ENCODE results near the gene YDJC.
"Not testable (repeated sequence)": the region's sequence is repeated elsewhere in the genome, so short reads cannot be mapped to it uniquely, and the experiment has no call there.

Gene YDJC, protein sequence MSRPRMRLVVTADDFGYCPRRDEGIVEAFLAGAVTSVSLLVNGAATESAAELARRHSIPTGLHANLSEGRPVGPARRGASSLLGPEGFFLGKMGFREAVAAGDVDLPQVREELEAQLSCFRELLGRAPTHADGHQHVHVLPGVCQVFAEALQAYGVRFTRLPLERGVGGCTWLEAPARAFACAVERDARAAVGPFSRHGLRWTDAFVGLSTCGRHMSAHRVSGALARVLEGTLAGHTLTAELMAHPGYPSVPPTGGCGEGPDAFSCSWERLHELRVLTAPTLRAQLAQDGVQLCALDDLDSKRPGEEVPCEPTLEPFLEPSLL

DNA sequence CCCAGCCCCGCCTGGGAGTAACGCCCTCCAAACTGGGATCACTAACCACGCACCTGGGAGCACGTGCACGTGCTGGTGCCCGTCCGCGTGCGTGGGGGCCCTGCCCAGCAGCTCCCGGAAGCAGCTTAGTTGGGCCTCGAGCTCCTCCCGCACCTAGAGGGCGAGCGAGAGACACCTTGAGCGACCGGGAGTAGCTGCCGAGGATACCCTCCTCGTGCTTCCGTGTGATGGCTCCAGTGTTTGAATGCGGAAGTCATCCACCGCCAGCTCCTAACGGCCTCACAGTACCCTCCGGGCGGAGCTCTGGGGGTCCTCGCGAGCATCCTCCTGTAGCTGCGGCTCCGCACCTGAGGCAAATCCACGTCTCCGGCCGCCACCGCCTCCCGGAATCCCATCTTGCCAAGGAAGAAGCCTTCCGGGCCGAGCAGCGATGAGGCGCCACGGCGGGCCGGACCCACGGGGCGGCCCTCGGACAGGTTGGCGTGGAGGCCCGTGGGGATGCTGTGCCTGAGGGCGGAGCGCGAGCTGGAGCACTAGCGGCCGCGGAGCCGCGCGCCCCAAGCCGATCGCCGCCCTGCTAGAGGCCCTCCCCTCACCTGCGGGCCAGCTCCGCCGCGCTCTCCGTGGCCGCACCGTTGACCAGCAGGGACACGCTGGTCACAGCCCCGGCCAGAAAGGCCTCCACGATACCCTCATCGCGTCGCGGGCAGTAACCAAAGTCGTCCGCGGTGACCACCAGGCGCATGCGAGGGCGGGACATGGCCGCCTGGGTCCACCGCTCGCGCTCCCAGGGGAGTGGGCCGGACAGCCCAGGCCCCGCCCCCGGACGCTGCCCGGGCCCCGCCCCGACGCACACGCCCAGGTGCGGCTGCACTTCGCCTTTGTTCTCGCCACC lies at the start of gene YDJC:
TSS of gene YDJC (minus strand) at position 768 of the 895 bp plus-strand sequence. CDS start at position 760, 8 bp downstream.
- DNase-seq (ENCODE audit: low read depth), result peak; percentile 94

DNA sequence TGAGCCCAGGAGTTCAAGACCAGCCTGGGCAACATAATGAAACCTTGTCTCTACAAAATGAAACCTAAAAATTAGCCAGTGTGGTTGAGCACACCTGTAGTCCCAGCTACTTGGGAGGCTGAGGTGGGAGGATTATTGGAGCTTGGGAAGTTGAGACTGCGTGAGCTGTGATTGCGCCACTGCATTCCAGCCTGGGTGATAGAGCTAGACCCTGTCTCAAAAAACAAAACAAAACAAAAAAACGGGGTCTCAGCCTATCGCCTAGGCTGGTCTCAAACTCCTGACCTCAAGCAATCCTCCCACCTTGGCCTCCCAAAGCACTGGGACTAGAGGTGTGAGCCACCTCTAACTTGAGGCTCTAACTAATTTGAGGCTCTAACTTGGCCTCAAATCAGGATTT lies 49.6 kb upstream of the YDJC start:
- no peak for DNase-seq (ENCODE audit: low read depth)

DNA sequence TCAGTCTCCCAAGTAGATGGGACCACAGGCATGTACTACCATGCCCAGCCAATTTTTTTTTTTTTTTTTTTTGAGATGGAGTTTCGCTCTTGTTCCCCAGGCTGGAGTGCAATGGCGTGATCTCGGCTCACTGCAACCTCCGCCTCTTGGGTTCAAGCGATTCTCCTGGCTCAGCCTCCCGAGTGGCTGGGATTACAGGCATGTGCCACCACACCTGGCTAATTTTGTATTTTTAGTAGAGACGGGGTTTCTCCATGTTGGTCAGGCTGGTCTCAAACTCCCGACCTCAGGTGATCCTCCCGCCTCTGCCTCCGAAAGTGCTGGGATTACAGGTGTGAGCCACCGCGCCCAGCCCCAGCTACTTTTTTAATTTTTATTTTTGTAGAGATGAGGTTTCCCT lies 49.0 kb upstream of the YDJC start:
- not testable (repeated sequence) for DNase-seq (ENCODE audit: low read depth)

DNA sequence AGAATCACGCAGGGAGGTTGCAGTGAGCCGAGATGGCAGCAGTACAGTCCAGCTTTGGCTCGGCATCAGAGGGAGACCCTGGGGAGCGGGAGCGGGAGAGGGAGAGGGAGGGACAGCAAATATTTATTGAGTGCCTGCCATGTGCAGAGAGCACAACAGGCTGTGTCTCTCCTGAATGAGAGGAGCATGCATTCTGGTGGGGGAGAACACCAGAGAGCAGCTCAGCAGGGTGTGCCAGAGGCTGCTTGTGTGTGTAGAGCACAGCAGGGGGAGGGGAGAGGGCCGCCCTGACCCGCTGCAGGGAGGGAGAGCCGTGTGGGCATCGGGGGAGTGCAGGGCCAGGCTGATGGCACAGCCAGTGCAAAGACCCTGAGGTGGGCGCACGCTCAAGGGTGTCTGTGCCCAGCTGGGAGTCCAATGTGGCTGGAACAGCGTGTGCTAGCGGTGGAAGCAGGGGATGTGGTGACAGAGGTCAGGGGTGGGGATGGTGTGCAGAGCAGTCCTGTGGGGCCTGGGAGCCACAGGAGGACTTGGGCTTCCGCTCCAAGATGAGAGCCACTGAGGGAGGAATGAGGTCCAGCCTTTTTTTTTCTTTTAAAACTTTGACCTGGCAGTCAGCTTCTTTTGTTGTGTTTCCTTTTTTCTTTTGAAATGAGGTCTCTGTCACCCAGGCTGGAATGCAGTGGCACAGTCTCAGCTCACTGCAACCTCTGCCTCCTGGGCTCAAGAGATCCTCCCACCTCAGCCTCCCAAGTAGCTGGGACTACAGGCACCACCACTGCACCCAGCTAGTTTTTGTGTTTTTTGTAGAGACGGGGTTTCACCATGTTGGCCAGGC lies 48.0 kb upstream of the YDJC start:
- no peak for DNase-seq (ENCODE audit: low read depth)

DNA sequence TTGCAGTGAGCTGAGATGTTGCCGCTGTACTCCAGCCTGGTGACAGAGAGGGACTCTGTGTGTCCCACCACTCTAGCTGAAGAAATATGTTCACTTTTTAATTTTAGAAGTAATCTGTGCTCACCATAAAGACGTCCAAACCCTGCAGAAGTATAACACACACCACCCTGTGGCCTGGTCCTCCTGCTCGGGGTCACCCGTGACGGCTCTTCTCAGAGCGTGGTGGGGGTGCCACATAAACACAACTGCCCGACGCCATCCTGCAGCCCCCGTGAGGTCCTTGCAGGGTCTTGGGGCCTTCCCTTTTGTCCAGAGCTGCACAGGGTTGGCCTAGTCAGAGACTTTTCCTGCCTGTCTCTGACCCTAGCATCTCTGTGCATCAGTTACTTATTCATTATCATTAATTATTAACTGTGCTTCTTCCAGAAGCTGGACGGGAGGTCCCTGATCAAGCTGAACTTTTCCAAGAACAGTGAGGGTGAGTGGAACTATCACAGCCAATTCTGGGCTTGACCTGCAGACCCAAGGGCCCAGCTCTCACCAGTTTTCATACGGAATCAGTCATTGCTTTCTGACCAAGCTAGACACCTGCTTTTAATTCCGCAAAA lies 44.9 kb upstream of the YDJC start:
- no peak for DNase-seq (ENCODE audit: low read depth)

DNA sequence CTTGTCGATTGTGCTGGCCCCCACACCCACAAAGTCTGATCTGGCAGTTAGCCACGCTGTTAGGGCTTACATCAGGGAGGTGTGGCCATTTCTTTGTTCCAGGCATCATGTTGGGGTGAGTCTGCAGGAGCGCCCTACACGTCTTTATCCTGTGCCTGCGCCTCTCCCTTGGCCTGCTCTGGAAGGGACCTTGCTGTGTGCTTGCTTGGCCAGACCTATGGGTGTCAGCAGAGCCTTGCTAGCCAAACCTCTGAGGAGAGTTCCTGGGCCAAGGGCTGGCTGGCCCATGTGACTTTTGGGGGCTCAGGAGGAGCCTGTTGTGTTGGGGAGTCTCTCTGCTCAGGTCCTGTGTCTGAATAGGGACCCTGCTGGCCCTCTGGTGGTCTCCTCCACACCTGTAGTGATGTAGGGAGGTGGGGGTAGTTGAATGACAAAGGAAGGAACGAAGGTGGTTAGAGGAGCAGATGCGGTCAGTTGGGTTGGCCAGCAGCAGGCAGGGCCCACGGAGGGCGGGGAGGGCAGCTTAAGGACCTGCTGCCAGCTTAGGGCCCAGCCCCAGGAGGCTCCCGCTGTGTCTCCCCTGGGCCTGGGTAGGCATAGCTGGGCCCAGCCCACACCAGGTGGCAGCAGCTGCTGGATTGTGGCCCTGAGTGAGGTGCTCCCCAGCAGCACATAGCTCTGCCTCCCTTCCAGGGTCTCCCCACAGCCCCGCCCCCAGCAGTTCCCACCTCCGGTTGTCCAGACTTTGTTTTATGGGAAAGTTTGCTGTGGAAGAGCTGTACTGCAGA lies 43.9 kb upstream of the YDJC start:
- DNase-seq (ENCODE audit: low read depth), result no peak

DNA sequence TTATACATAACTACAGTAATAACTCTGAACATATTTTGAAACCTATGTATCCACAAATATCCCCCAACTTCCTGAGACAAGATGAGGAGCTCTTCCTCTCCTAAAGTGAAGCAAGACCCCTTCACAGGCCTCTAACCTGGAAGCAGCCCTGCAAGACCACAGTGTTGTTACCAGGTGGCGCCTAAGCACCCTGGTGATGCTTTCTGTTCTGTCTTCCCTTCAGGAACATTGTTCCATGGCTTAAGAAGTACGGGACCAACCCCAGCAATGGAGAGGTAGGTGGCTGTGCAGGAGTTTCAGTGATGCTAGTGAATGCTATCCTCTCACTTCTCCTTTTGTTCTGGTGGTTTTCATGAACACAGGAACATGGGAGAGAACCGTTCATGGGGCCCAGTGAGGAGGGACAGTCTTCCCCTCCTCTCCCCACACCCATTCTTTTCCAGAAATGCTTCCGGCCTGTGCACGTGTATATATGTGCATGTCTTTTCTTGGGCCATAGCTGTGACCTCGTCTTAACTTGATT lies 42.3 kb upstream of the YDJC start:
- DNase-seq (ENCODE audit: low read depth), result no peak

DNA sequence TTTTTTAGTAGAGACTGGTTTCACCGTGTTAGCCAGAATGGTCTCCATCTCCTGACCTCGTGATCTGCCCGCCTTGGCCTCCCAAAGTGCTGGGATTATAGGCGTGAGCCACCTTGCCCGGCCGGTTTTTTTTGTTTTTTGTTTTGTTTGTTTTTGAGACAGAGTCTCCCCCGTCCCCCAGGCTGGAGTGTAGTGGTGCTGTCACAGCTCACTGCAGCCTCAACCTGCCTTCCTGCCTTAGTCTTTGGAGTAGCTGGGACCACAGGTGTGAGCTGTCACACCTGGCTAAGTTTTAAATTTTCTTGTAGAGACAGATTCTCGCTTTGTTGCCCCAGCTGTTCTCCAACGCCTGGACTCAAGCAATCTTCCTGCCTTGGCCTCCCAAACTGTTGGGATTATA lies 39.2 kb upstream of the YDJC start:
- DNase-seq (ENCODE audit: low read depth), result no peak

DNA sequence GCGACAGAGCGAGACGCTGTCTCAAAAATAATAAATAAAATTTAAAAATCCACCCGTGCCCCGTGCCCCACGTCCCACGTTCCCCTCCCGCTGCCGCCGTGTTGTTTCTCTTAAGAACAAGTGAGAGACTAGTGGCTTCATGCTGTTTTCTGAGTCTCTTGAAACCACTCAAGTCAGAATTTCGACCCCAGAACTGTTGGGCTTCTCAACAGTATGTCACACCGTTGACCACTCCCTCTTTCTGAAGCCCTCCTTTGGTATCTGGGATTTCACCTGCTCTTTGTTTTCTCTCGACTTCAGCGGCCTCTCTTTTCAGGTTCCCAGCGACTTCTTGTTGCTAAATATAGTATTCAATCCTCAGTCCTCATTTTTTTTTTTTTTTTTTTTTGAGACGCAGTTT lies 37.0 kb upstream of the YDJC start:
- DNase-seq (ENCODE audit: low read depth), result no peak

DNA sequence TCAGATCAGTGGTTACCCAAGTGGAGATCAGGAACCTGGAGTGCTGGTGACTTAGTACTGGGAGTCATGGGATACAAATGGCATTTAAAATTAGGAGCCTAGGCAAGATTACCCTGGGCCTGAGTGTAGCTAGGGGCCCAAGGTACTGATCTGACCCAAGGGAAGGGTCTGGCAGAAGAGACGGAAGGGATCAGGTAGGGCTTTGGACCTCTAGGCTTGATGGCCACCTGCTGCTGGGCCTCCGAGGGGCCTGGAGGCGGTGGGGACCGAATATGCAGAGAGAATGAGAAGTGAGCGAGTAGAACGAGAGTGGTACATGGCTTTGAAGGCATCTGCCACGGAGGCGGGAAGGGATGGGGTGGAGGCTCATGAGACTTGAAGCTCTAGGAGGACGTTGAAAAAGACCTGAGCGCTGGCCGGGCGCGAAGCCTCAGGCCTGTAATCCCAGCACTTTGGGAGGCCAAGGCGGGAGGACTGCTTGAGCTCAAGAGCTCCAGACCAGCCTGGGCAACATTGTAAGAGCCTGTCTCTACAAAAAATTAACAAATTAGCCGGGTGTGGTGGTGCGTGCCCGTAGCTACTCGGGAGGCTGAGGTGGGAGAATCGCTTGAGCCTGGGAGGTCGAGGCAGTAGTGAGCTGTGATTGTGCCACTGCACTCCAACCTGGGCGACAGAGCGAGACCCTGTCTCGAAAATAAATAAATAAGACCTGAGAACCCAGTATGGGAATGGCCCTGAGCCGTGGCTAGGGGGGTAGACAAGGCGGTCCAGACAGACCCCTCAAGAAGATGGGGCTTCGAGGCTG lies 35.4 kb upstream of the YDJC start:
- DNase-seq (ENCODE audit: low read depth), result no peak

DNA sequence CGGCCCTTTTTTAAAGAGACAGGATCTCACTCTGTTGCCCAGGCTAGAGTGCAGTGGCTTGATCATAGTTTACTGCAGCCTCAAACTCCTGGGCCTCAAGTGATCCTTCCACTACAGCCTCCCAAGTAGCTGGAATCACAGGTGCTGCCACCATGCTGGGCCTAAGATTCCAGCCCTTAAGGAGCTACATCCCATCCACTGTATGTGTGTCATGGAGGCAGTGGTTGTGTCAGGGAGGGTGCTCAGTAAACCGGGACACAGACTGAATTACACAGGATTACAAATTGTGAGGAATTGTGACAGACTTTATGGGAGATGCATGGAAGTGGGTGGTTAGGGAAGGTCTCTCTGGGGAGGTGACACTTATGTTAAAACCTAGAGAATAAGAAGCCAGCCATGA lies 33.9 kb upstream of the YDJC start:
- no peak for DNase-seq (ENCODE audit: low read depth)

DNA sequence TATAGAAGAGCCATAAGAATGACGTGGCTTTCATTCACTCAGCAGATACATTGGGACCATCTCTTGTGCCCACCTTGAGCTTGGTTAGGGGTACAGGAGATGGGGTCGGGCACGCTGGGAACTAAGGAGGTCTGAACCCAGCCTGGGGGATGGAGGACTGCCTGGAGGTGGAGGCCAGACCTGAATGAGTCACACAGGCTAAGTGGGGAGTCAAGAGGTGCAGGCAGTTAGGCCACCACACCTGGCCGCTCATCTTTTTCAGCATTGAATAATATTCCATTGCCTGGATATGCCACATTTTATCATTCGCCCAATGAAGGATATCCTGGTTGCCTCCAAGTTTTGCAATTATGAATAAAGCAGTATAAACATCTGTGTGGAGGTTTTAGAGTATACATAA lies 32.2 kb upstream of the YDJC start:
- DNase-seq (ENCODE audit: low read depth), result no peak

DNA sequence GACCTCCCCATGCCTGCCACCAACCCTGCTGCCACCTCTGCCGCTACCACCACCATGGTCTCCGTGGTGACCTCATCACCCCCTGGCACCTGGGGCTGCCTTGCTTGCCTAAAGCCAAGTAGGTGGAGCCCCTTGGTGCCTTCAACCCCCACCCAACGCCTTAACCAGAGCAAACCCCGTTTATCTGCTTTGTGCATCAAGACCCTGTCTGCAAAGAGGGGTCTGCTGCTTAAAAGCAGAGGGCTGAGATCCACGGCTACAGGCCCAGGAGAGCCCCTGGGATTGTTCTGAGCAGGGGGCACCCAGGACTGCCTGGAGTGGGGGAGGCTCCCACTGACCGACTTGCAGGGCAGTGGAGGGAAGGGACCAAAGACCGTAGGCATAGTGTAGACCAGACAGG lies 31.1 kb upstream of the YDJC start:
- DNase-seq (ENCODE audit: low read depth), result no peak

DNA sequence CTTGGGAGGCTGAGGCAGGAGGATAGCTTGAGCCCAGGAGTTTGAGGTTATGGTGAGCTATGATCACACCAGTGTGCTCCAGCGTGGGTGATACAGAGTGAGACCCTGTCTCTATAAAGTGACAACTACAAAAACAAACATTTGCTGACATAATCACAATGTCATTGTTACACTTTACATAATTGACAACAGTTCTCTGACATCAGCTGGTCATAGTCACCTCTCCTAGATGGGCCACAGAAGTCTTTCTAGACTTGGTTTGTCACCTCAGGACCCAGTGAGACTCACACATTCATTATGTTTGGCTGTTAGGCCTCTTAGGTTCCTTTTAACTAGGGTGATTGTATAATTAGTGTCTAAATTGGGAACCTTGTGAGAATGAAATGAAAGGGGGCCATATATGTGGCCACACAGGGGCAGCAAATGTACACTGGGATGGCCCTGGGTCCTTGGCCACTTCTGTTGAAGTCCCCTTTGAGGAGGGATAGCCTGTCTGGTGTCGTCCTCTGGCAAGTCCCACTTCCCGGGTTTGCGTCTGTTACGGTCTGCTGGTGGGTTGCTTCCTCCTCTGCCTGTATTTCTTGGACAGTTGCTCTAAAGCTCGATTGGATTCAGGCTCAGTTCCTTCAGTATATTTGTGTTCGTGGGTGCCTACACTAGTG lies 30.2 kb upstream of the YDJC start:
- DNase-seq (ENCODE audit: low read depth), result no peak

DNA sequence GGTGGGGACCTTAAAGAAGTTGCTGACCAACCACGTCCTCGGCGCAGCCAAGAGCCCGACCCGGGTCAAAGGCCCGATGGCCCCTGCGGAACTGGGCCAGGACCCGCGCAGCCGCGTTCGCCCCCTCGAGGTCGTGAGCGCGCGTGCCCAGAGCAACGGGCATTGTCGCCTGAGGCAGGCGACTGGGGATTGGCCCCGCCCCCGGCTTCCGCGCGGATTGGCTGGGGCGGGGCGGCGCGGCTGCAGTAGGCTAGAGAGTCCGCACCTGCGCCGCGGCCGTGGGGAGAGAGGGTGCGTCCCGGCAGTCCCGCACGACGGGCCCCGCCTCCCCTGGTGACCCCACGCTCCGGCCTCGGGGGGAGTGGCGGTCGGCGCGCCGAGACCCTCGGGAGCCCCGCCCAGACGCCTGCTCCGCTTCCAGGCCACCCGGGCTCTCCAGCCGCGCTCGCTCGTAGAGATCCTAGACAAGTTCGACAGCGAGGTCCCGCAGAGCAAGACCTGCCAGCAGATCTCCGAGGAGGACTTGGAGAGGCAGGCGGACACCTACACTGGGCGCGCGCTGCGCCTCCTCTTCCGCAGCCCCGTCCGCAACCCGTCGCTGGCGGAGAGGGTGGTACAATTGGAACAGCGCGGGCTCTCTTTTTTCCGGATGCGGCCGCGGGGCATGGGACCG lies 27.7 kb upstream of the YDJC start:
- DNase-seq (ENCODE audit: low read depth), result peak; percentile 75

DNA sequence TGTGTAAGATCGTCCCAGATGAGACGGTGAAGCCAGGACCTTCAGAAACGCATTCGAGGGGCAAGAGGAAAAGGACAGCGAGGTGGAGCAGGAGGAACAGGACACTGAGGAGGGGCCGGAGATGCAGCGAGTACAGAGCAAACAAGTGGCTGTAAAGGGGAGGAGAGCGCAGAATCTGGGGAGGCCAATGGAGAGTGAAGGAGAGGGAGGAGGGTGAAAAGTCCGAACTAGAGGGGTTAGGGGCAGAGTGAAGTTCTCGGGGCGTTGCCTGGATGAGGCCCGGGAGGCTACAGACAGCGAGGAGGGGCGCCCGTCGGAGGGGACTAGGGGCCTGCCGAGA lies 27.2 kb upstream of the YDJC start:
- no peak for DNase-seq (ENCODE audit: low read depth)

DNA sequence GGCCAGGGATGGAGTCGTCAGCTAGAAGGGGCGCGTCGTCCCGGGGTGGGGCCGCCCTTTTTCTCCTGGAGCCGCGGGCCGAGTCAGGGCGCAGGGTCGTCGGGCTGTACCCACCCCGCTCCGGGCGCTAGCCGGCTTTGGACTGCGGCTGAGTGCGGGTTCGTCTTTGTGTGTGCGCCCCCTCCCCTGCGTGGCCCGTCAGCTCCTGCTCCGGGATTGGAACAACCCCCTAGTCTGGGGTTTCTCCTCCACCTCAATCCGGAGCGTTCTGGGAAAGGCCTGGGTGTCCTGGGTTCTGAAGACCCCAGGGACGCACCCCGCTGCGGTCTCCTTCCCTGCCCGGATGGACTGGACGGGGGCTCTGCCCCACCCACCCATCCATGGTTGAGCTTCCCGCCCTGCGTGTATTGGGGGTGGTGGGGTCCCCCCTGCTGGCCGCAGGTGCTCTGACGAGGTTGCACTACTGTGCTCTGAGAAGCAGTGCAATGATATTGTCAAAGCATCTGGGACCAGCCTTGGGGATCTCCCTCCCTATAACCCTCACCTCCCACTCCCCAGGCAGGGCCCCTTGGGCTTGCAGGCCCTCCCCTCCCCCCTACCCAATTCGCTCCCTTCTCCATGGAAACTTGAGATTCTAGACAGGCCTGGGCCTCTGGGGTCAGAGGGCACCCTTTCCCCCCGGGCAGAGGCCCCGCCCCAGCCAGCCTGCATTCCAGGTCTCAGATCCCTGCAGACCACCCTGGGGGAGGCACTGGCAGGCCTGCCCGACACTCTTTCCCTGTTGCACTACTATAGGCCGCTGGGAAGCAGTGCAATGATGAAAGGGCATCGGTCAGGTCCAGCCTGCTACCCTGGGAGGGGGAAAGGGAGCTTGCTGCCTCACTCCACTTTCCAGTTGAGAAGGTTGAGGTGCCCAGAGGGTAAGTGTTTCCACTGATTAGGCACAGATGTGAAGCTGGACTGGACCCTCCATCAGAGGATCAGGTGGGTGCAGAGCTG lies 23.0 kb upstream of the YDJC start:
- DNase-seq (ENCODE audit: low read depth), result no peak

DNA sequence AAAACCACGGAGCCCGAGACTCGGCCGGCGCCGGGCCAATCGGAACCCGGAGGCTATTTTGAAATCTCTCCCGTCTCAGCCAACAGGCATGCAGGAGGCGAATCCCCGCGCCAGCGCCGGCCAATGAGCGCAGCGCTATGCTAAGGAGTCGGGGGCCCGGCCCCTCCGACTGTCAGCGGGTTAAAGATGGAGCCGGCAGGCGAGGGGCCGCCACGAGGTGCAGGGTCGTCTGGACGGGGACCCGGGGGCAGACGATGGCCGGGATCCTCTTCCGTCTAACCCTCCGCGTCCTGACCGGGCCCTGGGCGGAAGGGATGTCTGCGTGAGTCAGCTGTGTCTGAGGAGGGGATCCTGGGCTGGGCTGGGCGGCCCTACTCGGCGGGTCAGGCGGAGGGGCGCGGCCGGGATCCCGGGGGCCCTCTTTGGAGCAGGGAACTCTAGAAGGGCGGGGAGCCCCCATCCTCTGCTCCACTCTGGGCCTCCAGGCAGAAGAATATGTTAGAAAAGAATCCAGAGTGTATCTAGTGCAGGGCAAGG lies 22.3 kb upstream of the YDJC start:
- peak; percentile 78 for DNase-seq (ENCODE audit: low read depth)
